Activated T-cell treated with anti-CD3 and anti-CD28 coated beads, Interleukin-2, amount 50 U/mL, for 4 hours (primary cell): ENCODE data around the gene CTDP1. TPM values are rescaled to one million over a fixed set of nuclear protein-coding genes. Genes with fewer than 3 reads are reported as not detected.

Source experiments
- ATAC-seq, 2 donors: fragments of 200-7000 bp; cut with Tn5 transposase; one replicate each; pipeline ENCODE4 v1.10.0; 2021
- DNase-seq: peaks from one replicate; pipeline ENCODE4 v3.0.0-alpha.2; 2020
- H3K27me3 Mint-ChIP-seq: one replicate; pipeline ENCODE4 v1.8.0; 2021; ENCODE audit warnings: low read depth, mixed read lengths
- H3K36me3 Mint-ChIP-seq: one replicate; pipeline ENCODE4 v1.8.0; 2022; ENCODE audit warnings: mixed read lengths; ENCODE audit not compliant: insufficient read depth
- H3K4me1 Mint-ChIP-seq: one replicate; pipeline ENCODE4 v1.8.0; 2021; ENCODE audit warnings: low read depth, mixed read lengths
- H3K4me3 Mint-ChIP-seq: one replicate; pipeline ENCODE4 v1.8.0; 2021; ENCODE audit warnings: mild to moderate bottlenecking, moderate library complexity, mixed read lengths
- H3K9me3 Mint-ChIP-seq: one replicate; pipeline ENCODE4 v1.8.0; 2021; ENCODE audit warnings: mixed read lengths
- total RNA-seq, 3 donors: library from RNA; stranded (reverse); gene quantifications; one replicate each; pipeline ENCODE4 v1.2.1, GENCODE V29; 2021

The CTDP1 gene
- total RNA-seq, 3 donors from 2014 or later: 38.6 to 46.2 (median 44.6) TPM

DNA sequence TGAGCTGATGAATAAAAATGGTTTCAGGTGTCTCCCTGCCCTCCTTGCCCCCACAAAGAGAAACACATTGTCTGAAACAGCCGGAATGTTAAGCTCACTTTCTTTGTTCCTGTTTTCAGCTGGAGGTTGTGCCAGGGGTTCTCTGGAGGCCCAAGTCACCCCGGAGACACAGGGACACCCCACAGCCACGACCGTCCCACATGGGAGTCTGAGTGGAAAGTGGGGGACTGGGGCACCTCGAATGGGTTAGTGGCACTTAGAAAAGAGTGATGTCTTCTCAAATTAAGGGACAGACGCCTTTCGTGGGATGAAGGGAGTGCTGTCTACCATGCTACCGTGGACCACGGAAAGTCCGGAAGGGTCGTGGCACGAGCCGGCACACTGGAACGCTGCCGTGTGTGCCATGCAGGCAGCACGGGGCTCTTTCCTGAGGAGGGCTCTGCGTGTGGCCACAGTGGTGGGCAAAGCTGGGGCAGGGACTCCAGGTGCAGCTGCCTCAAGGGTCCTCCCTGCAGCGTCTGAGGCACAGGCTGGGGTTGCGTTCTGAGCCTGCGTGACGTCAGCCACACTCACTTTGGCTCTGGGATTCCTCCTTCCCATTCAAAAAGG, 39.4 kb upstream of the CTDP1 start:
- DNase-seq (no peak), ATAC-seq (no peak)
- H3K36me3 Mint-ChIP-seq: no peaks in the 10 kb centered on the region
- no peaks in the 10 kb centered on the region for H3K4me1 Mint-ChIP-seq
- no peaks in the 10 kb centered on the region for H3K9me3 Mint-ChIP-seq
- peaks cover 26% of the 10 kb centered on the region for H3K27me3 Mint-ChIP-seq
- no peak overlapping the region for H3K4me3 Mint-ChIP-seq

GRCh38 chr18:79640875-79641274, 38.7 kb upstream of the CTDP1 start:
- DNase-seq (no peak), ATAC-seq (no peak)
- Mint-ChIP-seq H3K4me3 (no peak overlapping the region), H3K36me3 (no peaks in the 10 kb centered on the region), H3K27me3 (peaks cover 26% of the 10 kb centered on the region), H3K9me3 (no peaks in the 10 kb centered on the region), H3K4me1 (no peaks in the 10 kb centered on the region)

- H3K4me3 Mint-ChIP-seq: no peak overlapping the region
- no peak for ATAC-seq
- no peaks in the 10 kb centered on the region for H3K36me3 Mint-ChIP-seq
- no peaks in the 10 kb centered on the region for H3K9me3 Mint-ChIP-seq
- DNase-seq: no peak
- H3K27me3 Mint-ChIP-seq: peaks cover 26% of the 10 kb centered on the region
- no peaks in the 10 kb centered on the region for H3K4me1 Mint-ChIP-seq
Observed at GRCh38 chr18:79641722-79642497, 37.7 kb upstream of the CTDP1 start.

- Mint-ChIP-seq H3K4me1 (no peaks in the 10 kb centered on the region), H3K9me3 (no peaks in the 10 kb centered on the region), H3K27me3 (peaks cover 21% of the 10 kb centered on the region), H3K4me3 (no peak overlapping the region), H3K36me3 (no peaks in the 10 kb centered on the region)
- ATAC-seq: no peak
- no peak for DNase-seq
Observed at GRCh38 chr18:79642626-79643025, 37.0 kb upstream of the CTDP1 start.

DNA sequence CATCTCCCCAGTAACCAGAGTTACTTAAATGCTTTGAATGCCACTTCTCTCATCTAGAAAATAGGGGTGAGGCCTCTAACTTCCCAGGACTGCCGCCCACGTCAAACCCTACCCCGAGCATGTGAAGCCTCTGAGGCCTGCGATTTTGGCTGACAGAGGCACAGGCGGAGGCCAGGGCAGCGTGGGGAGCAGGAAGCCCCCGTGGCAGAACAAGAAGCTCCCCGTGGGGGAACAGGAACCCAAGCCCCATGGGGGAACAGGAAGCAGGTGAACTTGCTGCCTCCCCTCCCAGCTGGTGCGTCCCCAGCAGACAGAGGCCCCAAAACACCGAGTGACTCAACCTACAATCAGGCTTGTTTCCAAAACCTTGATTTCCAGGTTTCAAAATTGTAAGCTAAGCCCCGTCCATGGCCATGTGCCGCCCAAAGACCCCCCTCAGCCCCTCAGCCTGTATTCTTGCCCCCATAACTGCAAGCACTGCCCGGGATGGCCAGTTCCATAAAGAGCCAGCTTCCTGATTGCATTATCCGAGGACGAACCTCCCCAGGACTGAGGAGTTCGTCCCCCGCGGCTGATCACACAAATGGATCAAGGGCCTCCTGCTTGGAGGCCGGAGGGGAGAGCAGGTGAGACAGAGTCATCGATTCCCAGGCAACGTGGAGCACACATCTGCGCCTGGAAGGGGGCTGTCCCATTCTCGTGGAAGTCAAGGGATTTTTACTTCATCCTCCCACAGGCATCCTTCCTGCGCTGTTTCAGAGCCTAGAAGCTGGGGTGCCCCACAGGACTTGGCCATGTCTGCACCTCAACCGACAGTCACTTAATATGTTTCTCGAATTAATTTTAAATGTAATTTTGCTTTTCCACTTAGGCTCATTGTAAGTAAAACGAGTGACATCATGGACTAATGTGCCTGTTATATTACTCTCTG, 36.3 kb upstream of the CTDP1 start:
- H3K9me3 Mint-ChIP-seq: no peaks in the 10 kb centered on the region
- ATAC-seq (no peak), DNase-seq (no peak)
- H3K27me3 Mint-ChIP-seq: peaks cover 21% of the 10 kb centered on the region
- no peaks in the 10 kb centered on the region for H3K4me1 Mint-ChIP-seq
- H3K4me3 Mint-ChIP-seq: no peak overlapping the region
- no peaks in the 10 kb centered on the region for H3K36me3 Mint-ChIP-seq

DNA sequence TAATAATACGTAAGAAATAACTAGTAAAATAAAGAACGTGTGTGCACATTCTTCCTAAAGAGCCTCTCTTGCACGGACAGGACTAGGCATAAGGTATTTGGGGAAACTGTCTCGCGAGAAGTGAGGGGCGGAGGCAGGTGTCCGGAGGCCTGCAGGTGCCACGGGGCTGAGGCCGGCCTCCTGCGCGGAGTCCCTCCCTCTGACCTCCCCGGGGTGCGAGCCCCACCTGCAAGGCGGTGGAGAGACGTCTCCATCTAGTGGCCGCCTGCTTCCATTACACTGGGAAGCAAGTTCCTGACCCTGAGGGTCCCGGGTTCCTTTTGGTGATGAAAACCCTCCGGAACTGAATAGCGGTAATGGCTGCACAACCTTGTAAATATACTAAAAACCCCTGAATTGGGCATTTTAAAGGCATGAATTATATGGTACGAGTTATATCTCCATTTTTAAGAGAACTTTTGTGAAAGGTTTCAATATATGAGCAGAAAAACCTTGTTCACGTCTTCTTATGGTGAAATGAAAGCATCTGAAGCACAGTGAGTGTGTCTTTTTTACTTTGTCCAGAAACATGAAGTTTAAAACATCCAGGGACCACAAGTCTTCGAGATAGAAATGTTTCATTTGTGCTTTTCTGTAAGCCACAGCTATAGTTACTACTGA, 35.5 kb upstream of the CTDP1 start:
- Mint-ChIP-seq H3K4me3 (no peak overlapping the region), H3K9me3 (no peaks in the 10 kb centered on the region), H3K27me3 (peaks cover 17% of the 10 kb centered on the region), H3K36me3 (no peaks in the 10 kb centered on the region), H3K4me1 (no peaks in the 10 kb centered on the region)
- ATAC-seq (peak; percentile 88 to 94), DNase-seq (peak; percentile 67)

DNA sequence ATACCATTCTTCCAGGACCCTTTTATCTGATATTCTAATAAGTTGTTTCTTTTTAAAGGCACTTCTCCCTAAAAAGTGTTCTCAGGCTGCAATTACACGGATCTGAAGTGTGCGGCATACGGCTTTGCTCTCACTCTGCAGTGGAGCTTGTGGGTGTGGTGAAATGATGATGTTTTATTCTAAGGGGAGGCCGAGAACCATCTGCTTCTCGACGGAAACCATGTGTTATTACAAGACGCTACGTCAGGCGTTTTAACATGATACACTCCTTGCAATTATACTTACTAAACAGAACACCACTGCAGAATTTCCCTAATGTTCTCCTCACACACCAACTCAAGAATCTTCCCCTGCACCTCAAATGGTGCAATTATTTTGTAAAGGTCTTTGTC, 34.9 kb upstream of the CTDP1 start:
- Mint-ChIP-seq H3K27me3 (peaks cover 14% of the 10 kb centered on the region), H3K36me3 (no peaks in the 10 kb centered on the region), H3K4me3 (no peak overlapping the region), H3K4me1 (no peaks in the 10 kb centered on the region), H3K9me3 (no peaks in the 10 kb centered on the region)
- ATAC-seq (no peak), DNase-seq (no peak)

DNA sequence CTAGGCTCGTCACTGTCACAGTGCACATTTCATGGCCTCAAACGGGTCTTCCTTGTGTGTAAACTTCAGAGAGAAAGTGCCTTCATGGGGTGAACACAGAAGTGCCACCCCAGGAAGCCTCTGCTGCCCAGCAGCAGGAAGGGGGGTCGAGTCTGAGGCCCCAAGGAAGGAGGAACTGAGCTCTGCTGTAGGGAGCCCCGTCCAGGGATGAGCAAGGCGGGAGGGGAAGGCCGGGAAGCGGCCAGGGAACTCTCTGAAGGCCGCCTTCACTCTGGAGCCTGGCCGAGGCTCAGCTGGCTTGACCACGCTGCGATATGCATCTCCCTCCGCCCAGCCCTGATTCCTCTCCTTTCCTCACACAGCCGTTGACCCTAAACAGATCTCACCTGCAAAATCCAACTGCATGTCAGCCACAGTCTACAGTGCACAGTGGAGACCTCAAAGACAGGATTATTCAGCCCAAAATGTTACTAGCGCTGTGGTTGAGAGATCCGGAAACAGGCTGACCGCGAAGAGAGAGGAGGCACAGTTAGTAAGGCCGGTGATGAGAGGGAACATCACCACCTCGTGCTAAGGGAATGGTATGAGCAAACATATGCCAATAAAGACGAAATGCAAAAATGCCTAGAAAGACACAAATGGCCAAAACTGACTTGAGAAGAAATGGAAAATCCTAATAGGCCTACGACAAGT, 34.2 kb upstream of the CTDP1 start:
- no peak for DNase-seq

DNA sequence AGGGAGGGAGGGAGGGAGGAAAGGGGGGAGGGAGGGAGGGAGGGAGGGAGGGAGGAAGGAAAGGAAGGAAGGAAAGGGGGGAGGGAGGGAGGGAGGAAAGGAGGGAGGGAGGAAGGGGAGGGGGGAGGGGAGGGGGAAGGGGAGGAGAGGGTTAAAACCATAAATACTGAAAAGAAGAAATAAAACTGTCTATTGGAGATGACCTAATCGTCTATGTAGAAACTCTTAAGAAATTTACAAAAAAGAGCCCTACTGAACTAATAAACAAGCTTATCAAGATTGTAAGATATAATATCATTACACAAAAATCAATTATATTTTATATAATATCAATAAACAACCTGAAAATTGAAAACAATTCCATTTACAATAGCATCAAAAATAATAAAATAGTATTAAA, 32.3 kb upstream of the CTDP1 start:
- Mint-ChIP-seq H3K4me1 (no peaks in the 10 kb centered on the region), H3K9me3 (no peaks in the 10 kb centered on the region), H3K36me3 (no peaks in the 10 kb centered on the region), H3K27me3 (peaks cover 4% of the 10 kb centered on the region), H3K4me3 (no peak overlapping the region)
- no peak for DNase-seq
- ATAC-seq: no peak

More for the DNA sequence above, 34.2 kb upstream of the CTDP1 start:
- no peaks in the 10 kb centered on the region for H3K36me3 Mint-ChIP-seq
- ATAC-seq: no peak
- no peaks in the 10 kb centered on the region for H3K9me3 Mint-ChIP-seq
- no peaks in the 10 kb centered on the region for H3K4me1 Mint-ChIP-seq
- H3K4me3 Mint-ChIP-seq: no peak overlapping the region
- peaks cover 11% of the 10 kb centered on the region for H3K27me3 Mint-ChIP-seq

- H3K4me1 Mint-ChIP-seq: no peaks in the 10 kb centered on the region
- no peaks in the 10 kb centered on the region for H3K36me3 Mint-ChIP-seq
- H3K27me3 Mint-ChIP-seq: peaks cover 3% of the 10 kb centered on the region
- DNase-seq (no peak), ATAC-seq (no peak)
- peaks cover 6% of the 10 kb centered on the region for H3K9me3 Mint-ChIP-seq
- H3K4me3 Mint-ChIP-seq: no peak overlapping the region
Observed at GRCh38 chr18:79650959-79651358, 28.6 kb upstream of the CTDP1 start.

- H3K4me3 Mint-ChIP-seq: no peak overlapping the region
- ATAC-seq (no peak), DNase-seq (no peak)
- H3K4me1 Mint-ChIP-seq: no peaks in the 10 kb centered on the region
- H3K27me3 Mint-ChIP-seq: peaks cover 13% of the 10 kb centered on the region
- no peaks in the 10 kb centered on the region for H3K36me3 Mint-ChIP-seq
- H3K9me3 Mint-ChIP-seq: peaks cover 10% of the 10 kb centered on the region
Observed at GRCh38 chr18:79657342-79657996, 22.1 kb upstream of the CTDP1 start.

- Mint-ChIP-seq H3K4me1 (no peaks in the 10 kb centered on the region), H3K9me3 (peaks cover 10% of the 10 kb centered on the region), H3K27me3 (peaks cover 13% of the 10 kb centered on the region), H3K4me3 (no peak overlapping the region), H3K36me3 (no peaks in the 10 kb centered on the region)
- DNase-seq (no peak), ATAC-seq (no peak)
Observed at GRCh38 chr18:79658366-79658765, 21.2 kb upstream of the CTDP1 start.

- Mint-ChIP-seq H3K4me3 (no peak overlapping the region), H3K4me1 (no peaks in the 10 kb centered on the region), H3K27me3 (peaks cover 17% of the 10 kb centered on the region), H3K36me3 (no peaks in the 10 kb centered on the region), H3K9me3 (peaks cover 10% of the 10 kb centered on the region)
- no peak for ATAC-seq
- DNase-seq: no peak
Observed at GRCh38 chr18:79659733-79660132, 19.9 kb upstream of the CTDP1 start.
